Liver (tissue), 9 donors: ENCODE measurements around the gene CHCT1. TPM values are rescaled to one million over a fixed set of nuclear protein-coding genes. Genes with fewer than 3 reads are reported as not detected.

Experiments used
- DNase-seq: peaks from one replicate; pipeline ENCODE4 v3.0.0-alpha.2; 2017; ENCODE audit warnings: low spot score
- H3K27ac ChIP-seq, 2 donors: one replicate each; pipeline ENCODE4 v1.7.0; 2013; ENCODE audit warnings: inconsistent platforms in 2 of 2, low read length in 2 of 2, control low read depth in 1 of 2, low read depth in 1 of 2, mild to moderate bottlenecking in 1 of 2
- H3K27me3 ChIP-seq, 4 donors: one replicate each; pipeline versions ENCODE4 v1.6.1 to v1.7.0; 2013; ENCODE audit warnings: low read length in 3 of 4, inconsistent platforms in 1 of 4, mild to moderate bottlenecking in 1 of 4, moderate library complexity in 1 of 4; ENCODE audit not compliant: control insufficient read depth in 4 of 4, insufficient read depth in 4 of 4
- H3K36me3 ChIP-seq, 4 donors: one replicate each; pipeline versions ENCODE4 v1.6.1 to v1.7.0; 2013; ENCODE audit warnings: low read length in 3 of 4, mild to moderate bottlenecking in 3 of 4, low read depth in 1 of 4, moderate library complexity in 1 of 4; ENCODE audit not compliant: control insufficient read depth in 4 of 4, insufficient read depth in 3 of 4
- H3K4me1 ChIP-seq, 4 donors: one replicate each; pipeline versions ENCODE4 v1.6.1 to v1.7.0; 2013; ENCODE audit warnings: low read length in 3 of 4, mild to moderate bottlenecking in 3 of 4, moderate library complexity in 1 of 4; ENCODE audit not compliant: control insufficient read depth in 4 of 4, insufficient read depth in 4 of 4
- H3K4me3 ChIP-seq, 3 donors: one replicate each; pipeline versions ENCODE4 v1.6.1 to v1.7.0; 2013; ENCODE audit warnings: low read length in 3 of 3, control low read depth in 1 of 3, low read depth in 1 of 3, mild to moderate bottlenecking in 1 of 3
- H3K9ac ChIP-seq, 2 donors: one replicate each; pipeline ENCODE4 v1.7.0; 2013; ENCODE audit warnings: low read length in 2 of 2, mild to moderate bottlenecking in 2 of 2, moderate library complexity in 2 of 2, control low read depth in 1 of 2, low read depth in 1 of 2
- H3K9me3 ChIP-seq, 4 donors: one replicate each; pipeline versions ENCODE4 v1.6.1 to v1.7.0; 2013; ENCODE audit warnings: low read length in 3 of 4; ENCODE audit not compliant: control insufficient read depth in 4 of 4
- EGR1 ChIP-seq, 2 donors: IDR thresholded peaks; 2 replicates each; pipeline ENCODE4 v1.6.1; 2016 to 2018; ENCODE audit warnings: antibody characterized with exemption in 2 of 2, low read depth in 2 of 2
- FOXA1 ChIP-seq: IDR thresholded peaks from 2 replicates; pipeline ENCODE4 v1.6.1; 2016; ENCODE audit warnings: antibody characterized with exemption
- FOXA2 ChIP-seq: IDR thresholded peaks from 2 replicates; pipeline ENCODE4 v1.6.1; 2016; ENCODE audit warnings: antibody characterized with exemption
- GABPA ChIP-seq, 2 donors: IDR thresholded peaks in 1 of 2; conservative IDR thresholded peaks in 1 of 2; 2 replicates each; pipeline ENCODE4 v1.6.1; 2016; ENCODE audit warnings: antibody characterized with exemption in 2 of 2, mild to moderate bottlenecking in 1 of 2, moderate library complexity in 1 of 2
- HNF4G ChIP-seq: IDR thresholded peaks from 2 replicates; pipeline ENCODE4 v1.6.1; 2016; ENCODE audit warnings: antibody characterized with exemption
- JUND ChIP-seq, 2 donors: IDR thresholded peaks; 2 replicates each; pipeline ENCODE4 v1.6.1; 2016; ENCODE audit warnings: antibody characterized with exemption in 2 of 2
- NR2F2 ChIP-seq: IDR thresholded peaks from 2 replicates; pipeline ENCODE4 v1.6.1; 2016; ENCODE audit warnings: antibody characterized with exemption
- RAD21 ChIP-seq, 2 donors: IDR thresholded peaks; 2 replicates each; pipeline ENCODE4 v1.6.1; 2016; ENCODE audit warnings: antibody characterized with exemption in 2 of 2, mild to moderate bottlenecking in 2 of 2
- RXRA ChIP-seq, 2 donors: IDR thresholded peaks; 2 replicates each; pipeline ENCODE4 v1.6.1; 2017 to 2018; ENCODE audit warnings: antibody characterized with exemption in 2 of 2, mild to moderate bottlenecking in 1 of 2
- SP1 ChIP-seq: IDR thresholded peaks from 2 replicates; pipeline ENCODE4 v1.6.1; 2018; ENCODE audit warnings: antibody characterized with exemption, mild to moderate bottlenecking
- YY1 ChIP-seq: IDR thresholded peaks from 2 replicates; pipeline ENCODE4 v1.6.1; 2016; ENCODE audit warnings: antibody characterized with exemption, mild to moderate bottlenecking
- WGBS: extraction: QIAGEN DNeasy Blood & Tissue Kit; methylation state at CpG from one replicate; pipeline ENCODE4 v1.1.7; 2013; 5-methylcytosine and 5-hydroxymethylcytosine counted together
- polyA plus RNA-seq, 2 donors: library from polyadenylated mRNA; stranded (reverse) in 1 of 2; unstranded in 1 of 2; fragments of 200-250 nt in 1 of 2; fragments of >200 nt in 1 of 2; fragmentation: Nextera tagmentation in 1 of 2; extraction: Ambion mirVana in 1 of 2; gene quantifications; one replicate each; pipeline versions ENCODE4 v1.2.1 to v1.2.3, GENCODE V29; 2013 to 2015
- total RNA-seq, 2 donors: library from RNA; depleted of rRNA; stranded (reverse); fragments of >200 nt; gene quantifications; one replicate each; pipeline ENCODE4 v1.2.3, GENCODE V29; 2014
- TF ChIP-seq, protein P1 (sequence below): IDR thresholded peaks from 2 replicates; pipeline ENCODE4 v1.6.1; 2016; ENCODE audit warnings: antibody characterized with exemption
- TF ChIP-seq, protein P2 (sequence below): IDR thresholded peaks from 2 replicates; pipeline ENCODE4 v1.6.1; 2016; ENCODE audit warnings: antibody characterized with exemption
- TF ChIP-seq, protein P3 (sequence below): fragments of 150-350 bp; IDR thresholded peaks from 2 replicates; pipeline ENCODE4 v1.5.1; 2017; ENCODE audit warnings: improper control_type of control experiment, low read depth, low read length; ENCODE audit not compliant: missing input control
- TF ChIP-seq, protein P4 (sequence below): IDR thresholded peaks from 2 replicates; pipeline ENCODE4 v1.6.1; 2016; ENCODE audit warnings: antibody characterized with exemption, mild to moderate bottlenecking
- TF ChIP-seq, protein P5 (sequence below): IDR thresholded peaks from 2 replicates; pipeline ENCODE4 v1.6.1; 2016; ENCODE audit warnings: antibody characterized with exemption
- donor health status: healthy.
- donor health status: healthy.
- donor health status: healthy.
- donor health status: healthy.
- donor health status: healthy.

Gene CHCT1
- total and polyA plus RNA-seq, 4 donors, result not detected

DNA sequence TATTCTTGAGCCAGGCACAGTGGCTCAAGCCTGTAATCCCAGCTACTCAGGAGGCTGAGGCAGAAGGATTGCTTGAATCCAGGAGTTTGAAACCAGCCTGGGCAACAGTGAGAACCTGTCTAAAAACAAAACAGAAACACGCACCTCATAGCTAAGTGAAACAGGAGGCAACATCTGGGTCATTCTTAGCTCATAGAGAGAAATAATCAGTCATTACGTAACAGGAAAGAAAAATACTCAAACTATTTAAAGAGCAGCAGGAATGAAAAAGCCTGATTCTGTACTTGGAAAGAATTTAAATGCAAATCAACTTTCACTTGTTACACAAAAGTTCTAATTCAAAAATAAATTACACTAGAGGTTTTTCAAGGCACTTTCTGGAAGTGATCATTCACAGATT is 17.2 kb downstream of the CHCT1 start:
- Histone ChIP-seq H3K27ac (no peak overlapping the region), H3K4me1 (peaks cover 0 to 5% (median 0%) of the 10 kb centered on the region in 4 donors), H3K27me3 (no peaks in the 10 kb centered on the region), H3K9ac (peak overlapping the region in 1 of 2 donors; percentile 23), H3K36me3 (peaks cover 0 to 2% (median 0%) of the 10 kb centered on the region in 4 donors), H3K9me3 (no peaks in the 10 kb centered on the region), H3K4me3 (no peak overlapping the region)
- TF ChIP-seq, protein P1, sequence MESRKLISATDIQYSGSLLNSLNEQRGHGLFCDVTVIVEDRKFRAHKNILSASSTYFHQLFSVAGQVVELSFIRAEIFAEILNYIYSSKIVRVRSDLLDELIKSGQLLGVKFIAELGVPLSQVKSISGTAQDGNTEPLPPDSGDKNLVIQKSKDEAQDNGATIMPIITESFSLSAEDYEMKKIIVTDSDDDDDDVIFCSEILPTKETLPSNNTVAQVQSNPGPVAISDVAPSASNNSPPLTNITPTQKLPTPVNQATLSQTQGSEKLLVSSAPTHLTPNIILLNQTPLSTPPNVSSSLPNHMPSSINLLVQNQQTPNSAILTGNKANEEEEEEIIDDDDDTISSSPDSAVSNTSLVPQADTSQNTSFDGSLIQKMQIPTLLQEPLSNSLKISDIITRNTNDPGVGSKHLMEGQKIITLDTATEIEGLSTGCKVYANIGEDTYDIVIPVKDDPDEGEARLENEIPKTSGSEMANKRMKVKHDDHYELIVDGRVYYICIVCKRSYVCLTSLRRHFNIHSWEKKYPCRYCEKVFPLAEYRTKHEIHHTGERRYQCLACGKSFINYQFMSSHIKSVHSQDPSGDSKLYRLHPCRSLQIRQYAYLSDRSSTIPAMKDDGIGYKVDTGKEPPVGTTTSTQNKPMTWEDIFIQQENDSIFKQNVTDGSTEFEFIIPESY, result no peak
- no peak for TF ChIP-seq JUND (IDR thresholded peaks at IDR 0.05)
- TF ChIP-seq RXRA (IDR thresholded peaks at IDR 0.05), result no peak
- TF ChIP-seq YY1, result no peak
- TF ChIP-seq HNF4G, result no peak
- DNase-seq, result no peak
- 22% methylated on average over 2 of the region's 2 CpGs for WGBS

DNA sequence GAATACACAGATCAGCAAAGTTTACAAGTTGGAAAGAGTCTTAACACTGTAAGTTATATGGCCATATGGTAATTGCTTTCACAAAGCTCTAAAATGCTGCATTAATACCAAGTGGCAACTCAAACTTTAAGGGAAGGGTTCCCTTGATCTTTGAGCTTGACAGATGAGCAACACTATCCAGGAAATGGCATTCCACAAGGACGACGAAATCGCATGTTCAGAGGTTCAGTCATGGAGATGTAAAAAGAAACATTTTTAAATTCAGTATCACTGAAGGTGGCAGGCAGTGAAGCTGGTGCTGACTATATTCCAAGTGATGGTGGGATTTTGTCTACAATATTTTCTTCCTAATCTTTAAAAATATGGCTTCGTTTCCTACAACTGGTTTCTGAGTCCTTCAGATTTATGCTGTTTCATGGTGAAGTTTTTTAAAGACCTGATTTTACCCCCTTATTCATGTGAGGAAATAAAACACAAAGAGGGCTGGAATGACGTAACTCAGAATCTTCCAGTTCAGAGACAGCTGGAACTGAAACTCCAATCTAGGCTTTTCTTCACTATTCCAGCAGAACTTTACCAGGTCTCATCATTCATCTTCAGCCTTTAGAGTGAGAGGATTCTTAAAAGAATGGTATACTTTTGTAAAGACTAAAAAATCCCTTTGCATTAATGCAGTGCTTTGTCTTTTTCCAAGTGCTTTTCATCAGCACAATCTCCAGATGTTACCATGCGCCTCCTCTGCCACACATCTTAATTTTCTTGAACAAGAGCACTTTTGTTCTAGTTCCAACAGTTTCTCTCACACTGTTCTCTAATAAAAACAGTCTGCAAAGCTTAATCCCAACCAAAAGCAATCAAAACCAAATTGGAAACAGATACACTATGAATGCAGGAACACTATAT is 20.2 kb downstream of the CHCT1 start:
- H3K4me1 ChIP-seq, result no peaks in the 10 kb centered on the region
- H3K4me3 ChIP-seq, result no peak overlapping the region
- peaks cover 4 to 11% (median 6%) of the 10 kb centered on the region in 4 donors for H3K36me3 ChIP-seq
- no peak for DNase-seq
- TF ChIP-seq, protein P2, sequence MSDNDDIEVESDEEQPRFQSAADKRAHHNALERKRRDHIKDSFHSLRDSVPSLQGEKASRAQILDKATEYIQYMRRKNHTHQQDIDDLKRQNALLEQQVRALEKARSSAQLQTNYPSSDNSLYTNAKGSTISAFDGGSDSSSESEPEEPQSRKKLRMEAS, result no peak
- WGBS, result 75% methylated on average over 6 of the region's 6 CpGs
- no peak overlapping the region for H3K27ac ChIP-seq
- H3K9ac ChIP-seq, result no peak overlapping the region
- no peaks in the 10 kb centered on the region for H3K27me3 ChIP-seq
- no peaks in the 10 kb centered on the region for H3K9me3 ChIP-seq

DNA sequence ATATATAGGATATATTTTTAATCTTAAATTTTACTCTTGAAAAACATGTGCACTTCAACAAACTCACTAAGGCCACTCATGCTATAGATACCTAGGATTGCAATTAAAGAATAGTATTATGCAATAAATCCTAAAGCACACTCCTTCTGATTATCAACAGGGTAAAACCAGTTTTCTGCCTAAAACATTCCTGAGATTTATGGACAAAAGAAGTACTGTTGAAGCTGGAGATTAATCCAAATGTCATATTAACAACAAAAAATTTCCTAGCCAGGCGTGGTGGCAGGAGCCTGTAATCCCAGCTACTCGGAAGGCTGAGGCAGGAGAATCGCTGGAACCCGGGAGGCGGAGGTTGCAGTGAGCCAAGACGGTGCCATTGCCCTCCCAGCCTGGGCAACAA is 21.4 kb downstream of the CHCT1 start:
- 88% methylated on average over 6 of the region's 6 CpGs for WGBS
- no peak overlapping the region for H3K27ac ChIP-seq
- H3K4me3 ChIP-seq, result no peak overlapping the region
- no peak for TF ChIP-seq RAD21 (IDR thresholded peaks at IDR 0.05)
- no peak for TF ChIP-seq NR2F2
- TF ChIP-seq, protein P1, result no peak
- TF ChIP-seq EGR1 (IDR thresholded peaks at IDR 0.05; ENCODE audit: low read depth in 2 of 2), result no peak
- TF ChIP-seq, protein P3, sequence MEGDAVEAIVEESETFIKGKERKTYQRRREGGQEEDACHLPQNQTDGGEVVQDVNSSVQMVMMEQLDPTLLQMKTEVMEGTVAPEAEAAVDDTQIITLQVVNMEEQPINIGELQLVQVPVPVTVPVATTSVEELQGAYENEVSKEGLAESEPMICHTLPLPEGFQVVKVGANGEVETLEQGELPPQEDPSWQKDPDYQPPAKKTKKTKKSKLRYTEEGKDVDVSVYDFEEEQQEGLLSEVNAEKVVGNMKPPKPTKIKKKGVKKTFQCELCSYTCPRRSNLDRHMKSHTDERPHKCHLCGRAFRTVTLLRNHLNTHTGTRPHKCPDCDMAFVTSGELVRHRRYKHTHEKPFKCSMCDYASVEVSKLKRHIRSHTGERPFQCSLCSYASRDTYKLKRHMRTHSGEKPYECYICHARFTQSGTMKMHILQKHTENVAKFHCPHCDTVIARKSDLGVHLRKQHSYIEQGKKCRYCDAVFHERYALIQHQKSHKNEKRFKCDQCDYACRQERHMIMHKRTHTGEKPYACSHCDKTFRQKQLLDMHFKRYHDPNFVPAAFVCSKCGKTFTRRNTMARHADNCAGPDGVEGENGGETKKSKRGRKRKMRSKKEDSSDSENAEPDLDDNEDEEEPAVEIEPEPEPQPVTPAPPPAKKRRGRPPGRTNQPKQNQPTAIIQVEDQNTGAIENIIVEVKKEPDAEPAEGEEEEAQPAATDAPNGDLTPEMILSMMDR, result no peak
- TF ChIP-seq, protein P4, sequence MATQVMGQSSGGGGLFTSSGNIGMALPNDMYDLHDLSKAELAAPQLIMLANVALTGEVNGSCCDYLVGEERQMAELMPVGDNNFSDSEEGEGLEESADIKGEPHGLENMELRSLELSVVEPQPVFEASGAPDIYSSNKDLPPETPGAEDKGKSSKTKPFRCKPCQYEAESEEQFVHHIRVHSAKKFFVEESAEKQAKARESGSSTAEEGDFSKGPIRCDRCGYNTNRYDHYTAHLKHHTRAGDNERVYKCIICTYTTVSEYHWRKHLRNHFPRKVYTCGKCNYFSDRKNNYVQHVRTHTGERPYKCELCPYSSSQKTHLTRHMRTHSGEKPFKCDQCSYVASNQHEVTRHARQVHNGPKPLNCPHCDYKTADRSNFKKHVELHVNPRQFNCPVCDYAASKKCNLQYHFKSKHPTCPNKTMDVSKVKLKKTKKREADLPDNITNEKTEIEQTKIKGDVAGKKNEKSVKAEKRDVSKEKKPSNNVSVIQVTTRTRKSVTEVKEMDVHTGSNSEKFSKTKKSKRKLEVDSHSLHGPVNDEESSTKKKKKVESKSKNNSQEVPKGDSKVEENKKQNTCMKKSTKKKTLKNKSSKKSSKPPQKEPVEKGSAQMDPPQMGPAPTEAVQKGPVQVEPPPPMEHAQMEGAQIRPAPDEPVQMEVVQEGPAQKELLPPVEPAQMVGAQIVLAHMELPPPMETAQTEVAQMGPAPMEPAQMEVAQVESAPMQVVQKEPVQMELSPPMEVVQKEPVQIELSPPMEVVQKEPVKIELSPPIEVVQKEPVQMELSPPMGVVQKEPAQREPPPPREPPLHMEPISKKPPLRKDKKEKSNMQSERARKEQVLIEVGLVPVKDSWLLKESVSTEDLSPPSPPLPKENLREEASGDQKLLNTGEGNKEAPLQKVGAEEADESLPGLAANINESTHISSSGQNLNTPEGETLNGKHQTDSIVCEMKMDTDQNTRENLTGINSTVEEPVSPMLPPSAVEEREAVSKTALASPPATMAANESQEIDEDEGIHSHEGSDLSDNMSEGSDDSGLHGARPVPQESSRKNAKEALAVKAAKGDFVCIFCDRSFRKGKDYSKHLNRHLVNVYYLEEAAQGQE, result no peak
- no peak for TF ChIP-seq RXRA (IDR thresholded peaks at IDR 0.05)
- no peak for TF ChIP-seq SP1
- no peak for TF ChIP-seq JUND (IDR thresholded peaks at IDR 0.05)
- TF ChIP-seq, protein P5, sequence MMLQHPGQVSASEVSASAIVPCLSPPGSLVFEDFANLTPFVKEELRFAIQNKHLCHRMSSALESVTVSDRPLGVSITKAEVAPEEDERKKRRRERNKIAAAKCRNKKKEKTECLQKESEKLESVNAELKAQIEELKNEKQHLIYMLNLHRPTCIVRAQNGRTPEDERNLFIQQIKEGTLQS, result no peak
- no peak for TF ChIP-seq FOXA1
- no peak for TF ChIP-seq YY1
- no peak for TF ChIP-seq GABPA (IDR thresholded peaks at IDR 0.05 in 1 of 2, conservative IDR thresholded peaks at IDR 0.05 in 1 of 2)
- no peak for TF ChIP-seq HNF4G
- TF ChIP-seq, protein P2, result no peak
- TF ChIP-seq FOXA2, result no peak

More for the DNA sequence above, 21.4 kb downstream of the CHCT1 start:
- Histone ChIP-seq H3K9ac (no peak overlapping the region), H3K4me1 (no peaks in the 10 kb centered on the region), H3K9me3 (no peaks in the 10 kb centered on the region), H3K27me3 (no peaks in the 10 kb centered on the region), H3K36me3 (peaks cover 7 to 19% (median 11%) of the 10 kb centered on the region in 4 donors)
- DNase-seq, result no peak
